Adrenal gland (tissue), 12 donors: ENCODE results near the gene EMX1. TPM values are rescaled to one million over a fixed set of nuclear protein-coding genes. Genes with fewer than 3 reads are reported as not detected.

Experiments
- DNase-seq, 7 donors: peaks; one replicate each; pipeline ENCODE4 v3.0.0-alpha.2; 2019 to 2020
- H3K27ac ChIP-seq, 5 donors: fragments of 200-600 bp; sonication (generic) in 4 of 5; 1 replicate in 3 of 5; 2 replicates in 2 of 5; pipeline versions ENCODE4 v1.5.1 to v1.8.0; 2016 to 2020; ENCODE audit warnings: mild to moderate bottlenecking in 1 of 5
- H3K27me3 ChIP-seq: fragments of 200-600 bp; 2 replicates; pipeline ENCODE4 v1.8.0; 2021
- H3K36me3 ChIP-seq, 2 donors: fragments of 200-600 bp; replicated peaks in 1 of 2; 1 replicate in 1 of 2; 2 replicates in 1 of 2; pipeline versions ENCODE4 v1.5.1 to v1.8.0; 2018 to 2022
- H3K4me1 ChIP-seq, 2 donors: fragments of 200-600 bp; replicated peaks in 1 of 2; 1 replicate in 1 of 2; 2 replicates in 1 of 2; pipeline versions ENCODE4 v1.5.1 to v1.8.0; 2018 to 2021
- H3K4me3 ChIP-seq, 4 donors: fragments of 200-600 bp; sonication (generic) in 3 of 4; one replicate each; pipeline ENCODE4 v1.5.1; 2016 to 2018
- H3K9me3 ChIP-seq, 3 donors: fragments of 200-600 bp; sonication (generic) in 1 of 3; replicated peaks in 1 of 3; 1 replicate in 2 of 3; 2 replicates in 1 of 3; pipeline versions ENCODE4 v1.5.1 to v1.8.0; 2016 to 2021
- CTCF ChIP-seq, 6 experiments: fragments of 450-650 bp in 4 of 6; fragments of 200-600 bp in 2 of 6; sonication (generic) in 1 of 6; IDR thresholded peaks; 1 replicate in 5 of 6; 2 replicates in 1 of 6; pipeline versions ENCODE4 v1.5.1 to v1.8.0; 2016 to 2021; ENCODE audit warnings: antibody characterized with exemption in 6 of 6, mild to moderate bottlenecking in 2 of 6, moderate library complexity in 1 of 6
- POLR2A ChIP-seq, 2 donors: fragments of 450-650 bp; IDR thresholded peaks; one replicate each; pipeline ENCODE4 v1.6.1; 2017; ENCODE audit warnings: antibody characterized with exemption in 2 of 2, mild to moderate bottlenecking in 2 of 2, moderate library complexity in 1 of 2
- WGBS, 4 donors: extraction: QIAGEN DNeasy Blood & Tissue Kit in 2 of 4; methylation state at CpG; one replicate each; pipeline versions ENCODE4 v1.1.5 to v1.1.7; 2013 to 2017; 5-methylcytosine and 5-hydroxymethylcytosine counted together
- intact Hi-C, 2 donors: fragments of 100-400 bp; cut with DNase I; formaldehyde crosslinking; loops; one replicate each; pipeline versions ENCODE4 v1.14.1 to v1.15.0; 2022 to 2023
- polyA plus RNA-seq, 3 donors: library from polyadenylated mRNA; stranded (reverse); fragments of 200-250 nt in 2 of 3; fragments of 350-450 nt in 1 of 3; fragmentation: Illumina TruSeq in 1 of 3; extraction: RNeasy Lipid Tissue Mini Kit (QIAGEN cat#74804) in 1 of 3; gene quantifications; one replicate each; pipeline ENCODE4 v1.2.3, GENCODE V29; 2013 to 2014
- total RNA-seq, 9 donors: library from RNA; depleted of rRNA in 4 of 9; stranded (reverse); fragments of >200 nt in 4 of 9; fragments of 120-200 nt in 1 of 9; fragmentation: NEBNext Ultra II Directional in 1 of 9; extraction: Animal tissue kit (Norgen Biotek cat#: 25700) in 1 of 9; gene quantifications; one replicate each; pipeline versions ENCODE4 v1.1.0 to v1.2.4, GENCODE V29; 2013 to 2023
- donor health status: healthy with polysubstance abuse.
- donor health status: Bipolar disorder and iron deficiency.
- donor health status: DM: yes; HTN: yes; CAD: no.
- donor health status: DM: no; HTN: no; CAD: no.
- donor health status: DM: no; HTN: no; CAD: no.
- donor health status: DM: yes; HTN: yes; CAD: no.

EMX1 gene
- total and polyA plus RNA-seq, 12 donors, result 0.10 to 0.15 TPM; not detected in 10

- Histone ChIP-seq H3K9me3 (no peaks in the 10 kb centered on the region), H3K27me3 (no peaks in the 10 kb centered on the region), H3K36me3 (peaks cover 0 to 3% of the 10 kb centered on the region in 2 donors), H3K27ac (no peak overlapping the region), H3K4me3 (no peak overlapping the region), H3K4me1 (no peaks in the 10 kb centered on the region)
- DNase-seq, result no peak
- intact Hi-C loops, result loop anchor here in 1 of 2 donors (10.0 kb wide), 1 partner anchor 80 kb away; no protein-coding TSS in a partner anchor
- TF ChIP-seq POLR2A (IDR thresholded peaks at IDR 0.05) (no peak), CTCF (IDR thresholded peaks at IDR 0.05) (no peak)
- 78 to 93% (median 86%) methylated on average over 2 of the region's 2 CpGs for WGBS, 4 donors
Observed at GRCh38 chr2:72974436-72974754, 57.1 kb downstream of the EMX1 start.

GRCh38 chr2:72975017-72975416, 57.7 kb downstream of the EMX1 start:
- intact Hi-C loops, result loop anchor here in 1 of 2 donors (10.0 kb wide), 1 partner anchor 80 kb away; no protein-coding TSS in a partner anchor
- Histone ChIP-seq H3K36me3 (peaks cover 0 to 3% of the 10 kb centered on the region in 2 donors), H3K4me1 (no peaks in the 10 kb centered on the region), H3K27ac (no peak overlapping the region), H3K4me3 (no peak overlapping the region), H3K9me3 (no peaks in the 10 kb centered on the region), H3K27me3 (no peaks in the 10 kb centered on the region)
- TF ChIP-seq POLR2A (IDR thresholded peaks at IDR 0.05) (no peak), CTCF (IDR thresholded peaks at IDR 0.05) (no peak)
- WGBS, 4 donors, result 63 to 78% (median 73%) methylated on average over 3 of the region's 3 CpGs
- no peak for DNase-seq

GRCh38 chr2:72979896-72980295, 62.6 kb downstream of the EMX1 start:
- Histone ChIP-seq H3K27me3 (no peaks in the 10 kb centered on the region), H3K9me3 (no peaks in the 10 kb centered on the region), H3K27ac (no peak overlapping the region), H3K4me1 (peaks cover 0 to 9% of the 10 kb centered on the region in 2 donors), H3K4me3 (no peak overlapping the region), H3K36me3 (no peaks in the 10 kb centered on the region)
- WGBS, 4 donors, result 64 to 80% (median 76%) methylated on average over 3 of the region's 3 CpGs
- intact Hi-C loops, result loop anchor here (10.0 kb wide), 2 partner anchors 75 to 85 kb away; no protein-coding TSS in a partner anchor
- DNase-seq, result no peak
- no peak for TF ChIP-seq CTCF (IDR thresholded peaks at IDR 0.05)
- TF ChIP-seq POLR2A (IDR thresholded peaks at IDR 0.05), result no peak

- TF ChIP-seq POLR2A (IDR thresholded peaks at IDR 0.05) (no peak), CTCF (IDR thresholded peaks at IDR 0.05) (no peak)
Observed at GRCh38 chr2:72980535-72981217, 63.4 kb downstream of the EMX1 start.

More at GRCh38 chr2:72980535-72981217, 63.4 kb downstream of the EMX1 start:
- DNase-seq, result no peak
- H3K27ac ChIP-seq, result no peak overlapping the region
- H3K36me3 ChIP-seq, result no peaks in the 10 kb centered on the region
- intact Hi-C loops, result loop anchor here in 1 of 2 donors (10.0 kb wide), 1 partner anchor 74 kb away; no protein-coding TSS in a partner anchor
- no peak overlapping the region for H3K4me3 ChIP-seq
- no peaks in the 10 kb centered on the region for H3K9me3 ChIP-seq
- H3K27me3 ChIP-seq, result no peaks in the 10 kb centered on the region
- peaks cover 0 to 15% of the 10 kb centered on the region in 2 donors for H3K4me1 ChIP-seq
- WGBS, 4 donors, result 93 to 95% (median 93%) methylated on average over 11 of the region's 11 CpGs
